ENCODE results near the gene THRB. TPM values are rescaled to one million over a fixed set of nuclear protein-coding genes. Genes with fewer than 3 reads are reported as not detected.

The THRB gene
- total RNA-seq, 8 experiments from 2014 or later, result 0.42 to 26.4 (median 3.3) TPM

DNA sequence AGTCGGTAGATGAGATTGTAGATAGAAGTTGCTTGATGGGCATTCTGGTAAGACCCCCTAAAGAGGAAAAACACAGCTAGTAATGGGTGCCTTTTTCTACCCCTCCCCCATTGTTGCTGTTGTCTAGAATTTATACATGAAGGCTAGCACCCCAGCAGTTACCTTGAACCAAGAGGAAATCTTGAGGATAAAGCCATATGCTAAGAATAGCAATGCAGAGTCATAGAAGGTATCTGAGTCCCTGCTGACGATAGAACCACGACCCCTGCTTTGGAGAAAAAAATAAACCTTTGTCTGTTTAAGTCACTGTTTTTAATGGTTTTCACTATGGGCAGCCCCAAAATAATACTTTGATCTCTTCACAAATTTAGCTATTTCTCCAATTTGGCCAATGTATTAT, 162.6 kb downstream of the THRB start:
- 84 to 100% (median 96%) methylated on average over 1 to 3 of the region's 3 CpGs; no CpG with 5 or more reads in 2 of the 10 experiments for WGBS, 10 experiments
- Histone ChIP-seq H3K4me3 (no peak overlapping the region), H3K4me1 (replicated peaks in 1 of 2) (no peaks in the 10 kb centered on the region), H3K27ac (no peak overlapping the region)
- no peak for ATAC-seq (replicated peaks in 6 of 8)
- in situ Hi-C loops (cut with MboI; ENCODE audit: low pct_unique_long_range_greater_than_20kb in 2 of 9, low sequenced_read_pairs in 9 of 9, unreplicated experiment in 9 of 9), result no loop called here

DNA sequence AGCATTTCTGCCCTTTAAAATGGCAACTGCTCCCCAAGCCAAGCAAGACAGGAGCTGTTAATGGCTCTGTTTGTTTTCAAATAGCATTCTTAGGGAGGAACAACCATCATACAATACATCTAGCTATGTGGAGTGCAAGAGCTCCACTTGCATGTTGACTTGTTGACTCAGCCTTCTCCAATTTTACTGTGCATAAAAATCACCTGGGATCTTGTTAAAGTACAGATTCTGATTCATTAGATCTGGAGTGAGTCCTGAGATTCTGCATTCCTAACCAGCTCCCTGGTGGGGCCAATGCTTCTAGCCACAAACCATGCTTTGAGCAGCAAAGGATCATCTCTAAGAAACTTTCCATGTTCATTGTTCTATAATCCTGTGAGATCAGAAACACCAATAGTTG, 171.4 kb downstream of the THRB start:
- Histone ChIP-seq H3K4me3 (no peak overlapping the region), H3K27ac (no peak overlapping the region), H3K4me1 (replicated peaks in 1 of 2) (no peaks in the 10 kb centered on the region)
- in situ Hi-C loops (cut with MboI; ENCODE audit: low pct_unique_long_range_greater_than_20kb in 2 of 9, low sequenced_read_pairs in 9 of 9, unreplicated experiment in 9 of 9), result no loop called here
- ATAC-seq (replicated peaks in 6 of 8), result no peak

DNA sequence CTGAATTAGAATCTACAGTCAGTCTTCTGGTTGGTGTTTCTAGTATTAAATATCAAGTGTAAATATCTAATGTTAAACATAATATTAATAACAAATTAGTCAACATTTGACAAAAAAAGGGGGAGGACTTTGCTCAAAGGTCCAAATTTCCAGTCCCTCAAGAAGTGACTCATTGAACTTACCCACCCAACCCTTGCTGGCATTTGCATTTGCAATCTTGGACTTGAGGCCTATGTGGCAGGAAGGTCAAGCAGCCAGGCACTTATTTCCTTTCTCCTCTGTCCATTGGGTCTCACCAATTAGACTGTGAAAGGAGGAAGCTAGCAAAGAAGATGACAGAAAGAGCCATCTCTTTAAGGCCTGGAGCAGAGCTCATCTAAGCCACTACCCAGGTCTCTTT, 174.0 kb downstream of the THRB start:
- H3K27ac ChIP-seq, result no peak overlapping the region
- in situ Hi-C loops (cut with MboI; ENCODE audit: low pct_unique_long_range_greater_than_20kb in 2 of 9, low sequenced_read_pairs in 9 of 9, unreplicated experiment in 9 of 9), result no loop called here
- no peak overlapping the region for H3K4me3 ChIP-seq
- ATAC-seq (replicated peaks in 6 of 8), result peak in 2 of 8 experiments; percentile 69 to 84
- H3K4me1 ChIP-seq (replicated peaks in 1 of 2), result no peaks in the 10 kb centered on the region

DNA sequence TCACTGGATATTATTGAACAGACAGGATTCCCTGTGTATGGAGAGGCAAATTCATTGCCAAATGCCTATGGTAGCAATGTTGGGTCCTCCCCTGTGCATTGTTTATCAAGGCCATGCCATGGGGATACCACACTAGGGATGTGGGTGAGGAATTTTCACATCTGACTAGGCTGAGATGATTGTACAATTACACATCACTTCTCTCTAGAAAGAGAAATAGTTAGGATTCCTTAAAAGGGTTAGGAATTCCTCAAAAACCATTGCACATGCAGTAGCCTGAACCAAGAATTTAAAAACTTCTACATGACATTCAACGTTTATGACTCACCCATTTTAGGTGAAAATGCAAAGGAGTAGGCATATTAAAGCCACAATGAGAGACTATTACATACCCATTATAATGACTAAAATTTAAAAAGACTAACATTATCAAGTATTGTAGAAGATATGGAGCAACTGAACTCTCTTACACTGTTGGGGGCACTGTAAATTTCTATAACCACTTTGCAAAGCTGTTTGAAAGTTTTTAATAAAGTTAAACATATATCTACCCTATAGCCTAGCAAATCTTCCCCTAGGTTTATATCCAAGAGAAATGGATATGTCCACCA, 175.9 kb downstream of the THRB start:
- 0 to 100% (median 60%) methylated on average over 1 of the region's 1 CpG; no CpG with 5 or more reads in 1 of the 10 experiments for WGBS, 10 experiments
- H3K4me1 ChIP-seq (replicated peaks in 1 of 2), result no peaks in the 10 kb centered on the region
- in situ Hi-C loops (cut with MboI; ENCODE audit: low pct_unique_long_range_greater_than_20kb in 2 of 9, low sequenced_read_pairs in 9 of 9, unreplicated experiment in 9 of 9), result no loop called here
- ATAC-seq (replicated peaks in 6 of 8), result no peak
- no peak overlapping the region for H3K4me3 ChIP-seq
- H3K27ac ChIP-seq, result no peak overlapping the region

DNA sequence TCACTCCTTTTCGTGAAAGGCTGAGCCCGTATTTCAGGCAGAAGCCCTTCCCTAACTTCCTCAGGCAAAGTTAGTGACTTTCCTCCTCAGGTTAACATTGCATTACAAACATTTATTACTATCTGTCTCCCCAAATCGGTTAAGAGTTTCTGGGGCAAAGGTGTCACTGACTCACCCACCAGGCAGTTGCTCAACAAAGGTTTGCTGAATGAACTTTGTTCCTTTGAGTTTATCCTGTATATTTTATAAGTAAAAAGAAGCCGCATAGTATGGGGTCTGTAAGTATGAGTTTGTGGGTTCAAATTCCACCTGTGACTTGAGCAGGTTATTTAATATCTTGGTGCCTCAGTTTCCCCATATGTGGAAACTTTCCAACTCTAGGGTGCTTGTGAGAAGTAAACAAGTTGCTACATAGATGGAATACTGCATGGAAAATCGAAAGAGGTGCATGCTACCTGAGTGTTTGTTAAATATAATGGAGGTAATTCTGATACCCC, 177.7 kb downstream of the THRB start:
- ATAC-seq (replicated peaks in 6 of 8), result no peak
- WGBS, 10 experiments, result 39 to 100% (median 81%) methylated on average over 1 to 5 of the region's 5 CpGs
- H3K4me1 ChIP-seq (replicated peaks in 1 of 2), result no peaks in the 10 kb centered on the region
- H3K4me3 ChIP-seq, result no peak overlapping the region
- H3K27ac ChIP-seq, result no peak overlapping the region
- in situ Hi-C loops (cut with MboI; ENCODE audit: low pct_unique_long_range_greater_than_20kb in 2 of 9, low sequenced_read_pairs in 9 of 9, unreplicated experiment in 9 of 9), result no loop called here

DNA sequence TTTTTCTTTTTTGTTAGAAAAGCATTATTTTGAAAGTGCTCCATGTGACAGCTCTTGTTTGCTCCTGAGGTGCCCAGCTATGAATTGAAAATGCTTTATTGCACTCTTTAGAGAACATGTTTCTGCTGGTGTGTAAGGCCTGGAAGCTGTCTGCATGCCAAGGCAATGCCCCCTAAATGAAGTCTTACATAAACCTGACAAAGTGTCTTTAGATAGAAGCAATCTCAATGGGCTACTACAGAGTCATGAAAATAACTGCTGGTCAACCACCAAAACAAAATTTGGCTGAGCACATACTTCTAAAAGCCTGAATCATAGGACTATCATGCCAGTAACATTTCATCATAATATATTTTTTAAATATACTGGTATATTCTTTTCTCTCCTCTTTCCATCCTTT, 178.7 kb downstream of the THRB start:
- H3K4me3 ChIP-seq, result no peak overlapping the region

DNA sequence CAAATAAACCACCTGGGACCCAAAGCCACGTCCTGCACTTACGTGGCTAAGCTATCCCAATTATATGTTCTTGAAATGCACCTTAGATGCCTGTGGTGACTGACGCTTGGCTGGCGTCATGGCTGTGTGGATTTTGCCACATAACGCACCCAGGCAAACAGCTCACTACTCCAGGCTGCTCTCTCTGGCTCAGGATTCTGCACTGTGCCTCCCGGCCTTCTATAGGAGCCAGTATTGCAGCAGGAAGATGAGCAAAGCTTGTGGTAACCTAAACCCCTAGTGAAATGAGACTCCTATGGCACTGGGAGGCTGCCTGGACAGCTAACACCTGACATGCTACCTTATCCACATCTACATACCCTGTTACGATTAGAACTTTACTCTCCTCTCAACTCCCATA, 179.3 kb downstream of the THRB start:
- in situ Hi-C loops (cut with MboI; ENCODE audit: low pct_unique_long_range_greater_than_20kb in 2 of 9, low sequenced_read_pairs in 9 of 9, unreplicated experiment in 9 of 9), result no loop called here
- no peak for ATAC-seq (replicated peaks in 6 of 8)
- H3K4me3 ChIP-seq, result no peak overlapping the region
- 80 to 100% (median 88%) methylated on average over 1 to 5 of the region's 7 CpGs; no CpG with 5 or more reads in 3 of the 10 experiments for WGBS, 10 experiments
- H3K27ac ChIP-seq, result no peak overlapping the region
- H3K4me1 ChIP-seq (replicated peaks in 1 of 2), result no peaks in the 10 kb centered on the region

More for the DNA sequence above, 178.7 kb downstream of the THRB start:
- ATAC-seq (replicated peaks in 6 of 8), result no peak
- no peaks in the 10 kb centered on the region for H3K4me1 ChIP-seq (replicated peaks in 1 of 2)
- in situ Hi-C loops (cut with MboI; ENCODE audit: low pct_unique_long_range_greater_than_20kb in 2 of 9, low sequenced_read_pairs in 9 of 9, unreplicated experiment in 9 of 9), result no loop called here
- no peak overlapping the region for H3K27ac ChIP-seq

DNA sequence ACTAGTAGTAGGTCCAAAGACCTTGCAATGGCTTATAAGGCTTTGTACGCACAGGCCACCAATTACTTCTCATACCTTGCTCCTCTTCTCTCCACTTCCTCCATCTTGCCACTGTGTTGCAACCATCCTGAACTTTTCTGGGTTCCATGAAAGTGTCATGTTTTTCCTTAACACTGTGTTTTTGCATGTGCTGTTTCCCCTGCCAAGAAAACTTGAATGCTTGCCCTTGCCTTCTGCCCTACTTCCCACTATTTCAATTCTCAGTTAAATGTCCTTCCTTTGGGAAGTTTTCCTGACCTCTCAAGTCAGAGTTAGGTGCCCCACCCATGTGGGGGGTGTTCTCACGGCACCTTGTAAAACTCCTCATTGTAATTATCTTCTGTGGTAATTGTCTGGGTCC, 182.8 kb downstream of the THRB start:
- no peak for ATAC-seq (replicated peaks in 6 of 8)
- Histone ChIP-seq H3K4me1 (replicated peaks in 1 of 2) (no peaks in the 10 kb centered on the region), H3K4me3 (no peak overlapping the region), H3K27ac (no peak overlapping the region)
- in situ Hi-C loops (cut with MboI; ENCODE audit: low pct_unique_long_range_greater_than_20kb in 2 of 9, low sequenced_read_pairs in 9 of 9, unreplicated experiment in 9 of 9), result no loop called here
- WGBS, 10 experiments, result 17 to 100% (median 100%) methylated on average over 1 to 2 of the region's 2 CpGs; no CpG with 5 or more reads in 1 of the 10 experiments

DNA sequence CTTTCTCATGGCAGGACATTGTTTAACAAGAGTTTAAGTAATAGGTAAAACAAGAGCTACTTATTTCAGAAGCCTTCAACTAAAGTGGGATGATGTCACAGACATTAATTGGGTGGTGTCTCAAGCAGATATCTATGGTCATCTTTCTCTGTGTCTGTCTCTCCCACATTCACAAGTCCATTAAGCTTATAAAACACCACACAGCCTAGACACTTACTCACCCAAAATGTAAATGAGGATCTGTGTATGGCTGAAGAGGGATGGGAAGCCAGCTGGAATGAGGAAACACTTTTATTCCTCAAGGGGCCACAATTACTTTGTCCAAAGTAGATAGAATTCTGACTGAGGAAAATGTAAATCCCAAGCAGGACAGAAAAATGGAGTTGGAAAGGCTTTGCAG, 183.8 kb downstream of the THRB start:
- no peak overlapping the region for H3K27ac ChIP-seq
- no peaks in the 10 kb centered on the region for H3K4me1 ChIP-seq (replicated peaks in 1 of 2)
- ATAC-seq (replicated peaks in 6 of 8), result peak in 3 of 8 experiments; percentile 38 to 100 (median 98)
- no peak overlapping the region for H3K4me3 ChIP-seq
- in situ Hi-C loops (cut with MboI; ENCODE audit: low pct_unique_long_range_greater_than_20kb in 2 of 9, low sequenced_read_pairs in 9 of 9, unreplicated experiment in 9 of 9), result no loop called here

DNA sequence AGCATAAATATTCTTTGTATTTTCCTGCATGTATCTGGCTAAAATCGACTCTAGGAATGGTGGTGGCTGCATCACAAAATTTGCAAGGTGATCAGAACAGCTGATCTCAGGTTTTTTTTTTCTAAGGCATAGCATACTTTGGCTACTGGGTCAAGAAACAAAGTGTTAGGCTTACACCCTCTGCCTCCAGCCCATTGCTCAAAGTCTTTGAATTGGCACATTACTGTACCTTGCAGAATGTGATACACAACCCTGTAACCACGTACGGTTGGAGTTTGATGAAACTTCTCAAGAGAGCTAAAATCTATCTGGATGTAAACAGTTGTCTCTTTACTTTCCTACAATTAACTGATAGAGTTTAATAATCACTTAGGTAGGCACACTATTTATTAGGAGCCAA, 188.1 kb downstream of the THRB start:
- no peak overlapping the region for H3K27ac ChIP-seq
- in situ Hi-C loops (cut with MboI; ENCODE audit: low pct_unique_long_range_greater_than_20kb in 2 of 9, low sequenced_read_pairs in 9 of 9, unreplicated experiment in 9 of 9), result no loop called here
- WGBS, 10 experiments, result 83 to 100% (median 93%) methylated on average over 1 to 3 of the region's 3 CpGs; no CpG with 5 or more reads in 1 of the 10 experiments
- H3K4me1 ChIP-seq (replicated peaks in 1 of 2), result peaks cover 0 to 2% of the 10 kb centered on the region in 2 donors
- no peak for ATAC-seq (replicated peaks in 6 of 8)
- H3K4me3 ChIP-seq, result no peak overlapping the region

DNA sequence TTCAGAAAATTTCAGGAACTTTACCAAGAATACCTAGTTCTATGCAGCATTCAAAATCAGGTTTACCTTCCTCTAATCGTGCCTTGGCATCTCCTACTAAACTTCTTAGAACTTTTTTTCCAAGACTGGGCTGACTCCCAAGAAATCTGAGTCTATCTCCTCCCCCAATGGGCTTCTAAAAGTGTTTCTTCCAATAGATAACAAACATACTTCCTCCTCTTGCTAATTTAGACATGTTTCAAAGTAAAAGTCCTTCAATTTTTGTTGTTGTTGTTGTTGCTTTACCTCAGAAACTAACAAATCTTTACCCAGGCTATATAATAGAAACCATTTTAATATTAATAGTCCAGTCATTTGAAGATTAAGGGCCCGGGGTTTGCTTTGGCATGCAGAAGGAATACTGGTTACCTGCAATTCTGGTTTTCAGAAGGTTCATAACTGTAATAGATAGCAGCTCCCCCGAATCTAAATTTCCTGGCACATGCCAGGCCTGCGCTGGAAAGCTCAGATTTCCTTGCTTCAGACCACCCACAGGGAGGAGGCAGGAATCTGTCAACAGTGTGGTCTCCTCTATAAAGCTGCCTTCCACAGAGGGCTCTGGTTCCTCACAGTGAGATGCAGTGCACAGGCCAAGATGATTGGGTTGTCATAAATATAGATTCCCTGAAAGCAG, 188.7 kb downstream of the THRB start:
- in situ Hi-C loops (cut with MboI; ENCODE audit: low pct_unique_long_range_greater_than_20kb in 2 of 9, low sequenced_read_pairs in 9 of 9, unreplicated experiment in 9 of 9), result no loop called here
- Histone ChIP-seq H3K27ac (no peak overlapping the region), H3K4me1 (replicated peaks in 1 of 2) (peaks cover 0 to 2% of the 10 kb centered on the region in 2 donors), H3K4me3 (no peak overlapping the region)
- ATAC-seq (replicated peaks in 6 of 8), result no peak
- 0 to 66% (median 47%) methylated on average over 1 to 4 of the region's 4 CpGs; no CpG with 5 or more reads in 2 of the 10 experiments for WGBS, 10 experiments

DNA sequence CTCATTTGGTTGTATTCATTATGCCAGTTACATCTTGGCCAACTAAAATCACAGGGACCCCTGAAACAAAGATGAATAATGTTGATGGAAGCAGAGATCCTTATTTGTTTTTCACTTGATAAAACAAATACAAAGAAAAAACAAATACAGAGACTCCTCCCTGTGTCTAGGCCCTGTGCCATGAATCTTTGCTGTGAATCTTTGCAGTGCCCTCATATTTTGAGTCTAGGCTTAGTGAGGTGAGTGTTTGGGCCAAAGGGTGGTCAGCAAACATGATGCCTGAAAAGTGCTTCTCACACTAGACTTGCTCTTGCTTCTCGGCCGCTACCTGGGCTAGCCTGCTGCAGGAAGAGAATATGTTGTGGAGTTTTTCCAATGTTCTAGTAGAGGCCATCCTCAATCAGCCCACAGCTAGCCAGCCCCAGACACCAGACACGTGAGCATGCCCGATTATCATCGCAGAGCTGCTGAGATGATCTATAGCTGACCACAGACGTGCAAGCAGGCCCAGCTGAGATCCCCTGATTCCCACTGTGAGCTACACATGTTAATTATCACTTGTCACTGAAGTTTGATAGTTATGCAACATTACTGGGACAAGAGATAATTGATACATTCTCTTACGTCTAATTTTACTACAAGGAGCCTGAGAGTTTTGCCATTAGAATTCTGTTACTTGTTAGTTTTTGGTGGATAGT, 191.4 kb downstream of the THRB start:
- ATAC-seq (replicated peaks in 6 of 8), result peak in 4 of 8 experiments; percentile 51 to 83 (median 76)
- no peak overlapping the region for H3K27ac ChIP-seq
- 53 to 100% (median 87%) methylated on average over 1 to 4 of the region's 7 CpGs; no CpG with 5 or more reads in 2 of the 10 experiments for WGBS, 10 experiments
- in situ Hi-C loops (cut with MboI; ENCODE audit: low pct_unique_long_range_greater_than_20kb in 2 of 9, low sequenced_read_pairs in 9 of 9, unreplicated experiment in 9 of 9), result no loop called here
- H3K4me3 ChIP-seq, result no peak overlapping the region
- H3K4me1 ChIP-seq (replicated peaks in 1 of 2), result peaks cover 0 to 2% of the 10 kb centered on the region in 2 donors

DNA sequence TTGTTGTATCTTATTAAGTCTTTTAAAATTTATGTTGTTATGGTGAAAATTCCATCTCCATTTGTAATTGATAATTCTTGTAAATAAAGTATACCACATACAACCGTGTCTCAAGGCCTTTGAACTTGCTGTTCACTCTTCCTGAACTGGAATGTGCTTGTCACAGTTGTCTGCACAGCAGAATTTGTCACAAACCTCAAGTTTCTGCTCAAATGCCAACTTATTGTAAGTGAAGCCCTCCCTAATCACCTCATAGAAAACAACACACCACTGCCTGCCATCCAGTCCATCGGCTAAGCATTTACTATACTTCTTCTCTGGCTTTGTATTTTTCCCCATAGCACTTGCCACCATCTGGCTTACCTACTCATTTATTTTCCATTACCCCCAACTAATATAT, 192.3 kb downstream of the THRB start:
- H3K4me3 ChIP-seq, result no peak overlapping the region
- in situ Hi-C loops (cut with MboI; ENCODE audit: low pct_unique_long_range_greater_than_20kb in 2 of 9, low sequenced_read_pairs in 9 of 9, unreplicated experiment in 9 of 9), result no loop called here
- WGBS, 10 experiments, result 56 to 100% (median 86%) methylated on average over 1 to 2 of the region's 2 CpGs; no CpG with 5 or more reads in 1 of the 10 experiments
- H3K27ac ChIP-seq, result no peak overlapping the region
- ATAC-seq (replicated peaks in 6 of 8), result no peak
- H3K4me1 ChIP-seq (replicated peaks in 1 of 2), result peaks cover 0 to 2% of the 10 kb centered on the region in 2 donors
